Measurements from ENCODE around the gene PSMC1. TPM values are rescaled to one million over a fixed set of nuclear protein-coding genes. Genes with fewer than 3 reads are reported as not detected.

Gene PSMC1
- total RNA-seq, 2 experiments from 2014 or later = 75.8 to 80.3 TPM

- ChIA-PET CTCF (no interaction called here), POLR2A (no interaction called here)
- no peaks in the 10 kb centered on the region for H3K4me1 ChIP-seq (ENCODE audit: insufficient read depth, low read length)
- no peak overlapping the region for H3K27ac ChIP-seq (ENCODE audit: low read depth in 1 of 2, low read length in 2 of 2)
- Mint-ChIP-seq H3K9me3 (no peaks in the 10 kb centered on the region), H3K36me3 (ENCODE audit: low read depth) (peaks cover 92% of the 10 kb centered on the region), H3K27me3 (no peaks in the 10 kb centered on the region), H3K27ac (no peak overlapping the region), H3K4me1 (ENCODE audit: low read depth) (no peaks in the 10 kb centered on the region), H3K4me3 (no peak overlapping the region)
- no peak overlapping the region for H3K4me3 ChIP-seq (ENCODE audit: low read length)
- no peak for TF ChIP-seq CTCF (IDR thresholded peaks at IDR 0.05)
- ATAC-seq (ENCODE audit: poor library complexity) (no peak), DNase-seq (no peak)
- H3K36me3 ChIP-seq (ENCODE audit: insufficient read depth, low read length) = peaks cover 85% of the 10 kb centered on the region
- no peaks in the 10 kb centered on the region for H3K9me3 ChIP-seq (ENCODE audit: control insufficient read depth in 1 of 2, insufficient read depth in 1 of 2, low read length in 2 of 2)
- H3K27me3 ChIP-seq (ENCODE audit: control insufficient read depth in 1 of 2, insufficient read depth in 2 of 2, low read length in 2 of 2) = no peaks in the 10 kb centered on the region
- intact Hi-C loops (cut with DNase I, micrococcal nuclease) = no loop called here
Measured at GRCh38 chr14:90268420-90268819, 12.1 kb downstream of the PSMC1 start.

GRCh38 chr14:90272523-90272922, 16.2 kb downstream of the PSMC1 start:
- Mint-ChIP-seq H3K9me3 (no peaks in the 10 kb centered on the region), H3K27me3 (no peaks in the 10 kb centered on the region)
- CTCF ChIA-PET = no interaction called here

GRCh38 chr14:90273532-90273931, 17.2 kb downstream of the PSMC1 start:
- H3K9me3 ChIP-seq (ENCODE audit: control insufficient read depth in 1 of 2, insufficient read depth in 1 of 2, low read length in 2 of 2) = no peaks in the 10 kb centered on the region
- intact Hi-C loops (cut with DNase I, micrococcal nuclease) = no loop called here
- ATAC-seq (ENCODE audit: poor library complexity) = no peak
- H3K4me1 ChIP-seq (ENCODE audit: insufficient read depth, low read length) = peaks cover 13% of the 10 kb centered on the region
- H3K27ac ChIP-seq (ENCODE audit: low read depth in 1 of 2, low read length in 2 of 2) = no peak overlapping the region
- Mint-ChIP-seq H3K9me3 (no peaks in the 10 kb centered on the region), H3K27me3 (no peaks in the 10 kb centered on the region), H3K27ac (peak overlapping the region; percentile 78), H3K4me3 (no peak overlapping the region), H3K4me1 (ENCODE audit: low read depth) (peaks cover 8% of the 10 kb centered on the region), H3K36me3 (ENCODE audit: low read depth) (peaks cover 85% of the 10 kb centered on the region)
- peaks cover 65% of the 10 kb centered on the region for H3K36me3 ChIP-seq (ENCODE audit: insufficient read depth, low read length)
- no peak for DNase-seq
- H3K27me3 ChIP-seq (ENCODE audit: control insufficient read depth in 1 of 2, insufficient read depth in 2 of 2, low read length in 2 of 2) = no peaks in the 10 kb centered on the region
- ChIA-PET POLR2A (no interaction called here), CTCF (no interaction called here)
- no peak for TF ChIP-seq CTCF (IDR thresholded peaks at IDR 0.05)
- H3K4me3 ChIP-seq (ENCODE audit: low read length) = no peak overlapping the region

More at GRCh38 chr14:90272523-90272922, 16.2 kb downstream of the PSMC1 start:
- DNase-seq = no peak
- POLR2A ChIA-PET = no interaction called here
- H3K4me3 Mint-ChIP-seq = no peak overlapping the region
- Histone ChIP-seq H3K4me1 (ENCODE audit: insufficient read depth, low read length) (peaks cover 13% of the 10 kb centered on the region), H3K36me3 (ENCODE audit: insufficient read depth, low read length) (peaks cover 63% of the 10 kb centered on the region), H3K27me3 (ENCODE audit: control insufficient read depth in 1 of 2, insufficient read depth in 2 of 2, low read length in 2 of 2) (no peaks in the 10 kb centered on the region), H3K9me3 (ENCODE audit: control insufficient read depth in 1 of 2, insufficient read depth in 1 of 2, low read length in 2 of 2) (no peaks in the 10 kb centered on the region), H3K27ac (ENCODE audit: low read depth in 1 of 2, low read length in 2 of 2) (no peak overlapping the region), H3K4me3 (ENCODE audit: low read length) (no peak overlapping the region)
- no peak for ATAC-seq (ENCODE audit: poor library complexity)
- peaks cover 84% of the 10 kb centered on the region for H3K36me3 Mint-ChIP-seq (ENCODE audit: low read depth)
- no peak for TF ChIP-seq CTCF (IDR thresholded peaks at IDR 0.05)
- peaks cover 8% of the 10 kb centered on the region for H3K4me1 Mint-ChIP-seq (ENCODE audit: low read depth)
- intact Hi-C loops (cut with DNase I, micrococcal nuclease) = no loop called here
- H3K27ac Mint-ChIP-seq = no peak overlapping the region
